ENCODE results near the gene CASP2. TPM values are rescaled to one million over a fixed set of nuclear protein-coding genes. Genes with fewer than 3 reads are reported as not detected.
A peak's percentile ranks its signal among the peaks of the same experiment; 100 is the strongest.

CASP2 gene
- total and polyA plus RNA-seq, 11 donors, result 5.4 to 18.3 (median 11.8) TPM

- 83 to 92% (median 88%) methylated on average over 4 of the region's 4 CpGs for WGBS, 4 donors
- TF ChIP-seq, protein P1, sequence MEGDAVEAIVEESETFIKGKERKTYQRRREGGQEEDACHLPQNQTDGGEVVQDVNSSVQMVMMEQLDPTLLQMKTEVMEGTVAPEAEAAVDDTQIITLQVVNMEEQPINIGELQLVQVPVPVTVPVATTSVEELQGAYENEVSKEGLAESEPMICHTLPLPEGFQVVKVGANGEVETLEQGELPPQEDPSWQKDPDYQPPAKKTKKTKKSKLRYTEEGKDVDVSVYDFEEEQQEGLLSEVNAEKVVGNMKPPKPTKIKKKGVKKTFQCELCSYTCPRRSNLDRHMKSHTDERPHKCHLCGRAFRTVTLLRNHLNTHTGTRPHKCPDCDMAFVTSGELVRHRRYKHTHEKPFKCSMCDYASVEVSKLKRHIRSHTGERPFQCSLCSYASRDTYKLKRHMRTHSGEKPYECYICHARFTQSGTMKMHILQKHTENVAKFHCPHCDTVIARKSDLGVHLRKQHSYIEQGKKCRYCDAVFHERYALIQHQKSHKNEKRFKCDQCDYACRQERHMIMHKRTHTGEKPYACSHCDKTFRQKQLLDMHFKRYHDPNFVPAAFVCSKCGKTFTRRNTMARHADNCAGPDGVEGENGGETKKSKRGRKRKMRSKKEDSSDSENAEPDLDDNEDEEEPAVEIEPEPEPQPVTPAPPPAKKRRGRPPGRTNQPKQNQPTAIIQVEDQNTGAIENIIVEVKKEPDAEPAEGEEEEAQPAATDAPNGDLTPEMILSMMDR (IDR thresholded peaks at IDR 0.05), result peak in 1 of 12 donors; percentile 18
- TF ChIP-seq POLR2A (IDR thresholded peaks at IDR 0.05), result no peak
- peak in 2 of 5 donors; percentile 24 to 41 for DNase-seq
- intact Hi-C loops (cut with DNase I), result loop anchor here in 4 of 10 donors (5.0 to 10.0 kb wide), 5 partner anchors 36 to 607 kb away; partner anchors contain the start of gene ZYX (in 1 of the 4)
- Histone ChIP-seq H3K9me3 (no peaks in the 10 kb centered on the region), H3K36me3 (no peaks in the 10 kb centered on the region), H3K27ac (peak overlapping the region in 1 of 12 donors; percentile 27), H3K4me1 (peaks cover 0 to 17% (median 0%) of the 10 kb centered on the region in 12 donors), H3K27me3 (no peaks in the 10 kb centered on the region), H3K4me3 (no peak overlapping the region)
- ATAC-seq, result peak in 3 of 4 donors; percentile 32 to 53 (median 45)
Observed at GRCh38 chr7:143321734-143322133, 33.6 kb downstream of the CASP2 start.

- Histone ChIP-seq H3K27me3 (no peaks in the 10 kb centered on the region), H3K9me3 (no peaks in the 10 kb centered on the region), H3K4me1 (peaks cover 0 to 17% (median 0%) of the 10 kb centered on the region in 12 donors), H3K27ac (peak overlapping the region in 5 of 12 donors; percentile 27 to 48 (median 44)), H3K36me3 (no peaks in the 10 kb centered on the region), H3K4me3 (no peak overlapping the region)
- ATAC-seq (peak; percentile 42 to 60 (median 46)), DNase-seq (peak; percentile 56 to 74 (median 65))
- TF ChIP-seq, protein P1 (IDR thresholded peaks at IDR 0.05), result no peak
- no peak for TF ChIP-seq POLR2A (IDR thresholded peaks at IDR 0.05)
- WGBS, 4 donors, result 63 to 75% (median 69%) methylated on average over 22 to 23 of the region's 23 CpGs
- intact Hi-C loops (cut with DNase I), result loop anchor here in 4 of 10 donors (5.0 to 10.0 kb wide), 5 partner anchors 34 to 608 kb away; partner anchors contain the start of gene ZYX (in 1 of the 4)
Observed at GRCh38 chr7:143322760-143323633, 34.8 kb downstream of the CASP2 start.

DNA sequence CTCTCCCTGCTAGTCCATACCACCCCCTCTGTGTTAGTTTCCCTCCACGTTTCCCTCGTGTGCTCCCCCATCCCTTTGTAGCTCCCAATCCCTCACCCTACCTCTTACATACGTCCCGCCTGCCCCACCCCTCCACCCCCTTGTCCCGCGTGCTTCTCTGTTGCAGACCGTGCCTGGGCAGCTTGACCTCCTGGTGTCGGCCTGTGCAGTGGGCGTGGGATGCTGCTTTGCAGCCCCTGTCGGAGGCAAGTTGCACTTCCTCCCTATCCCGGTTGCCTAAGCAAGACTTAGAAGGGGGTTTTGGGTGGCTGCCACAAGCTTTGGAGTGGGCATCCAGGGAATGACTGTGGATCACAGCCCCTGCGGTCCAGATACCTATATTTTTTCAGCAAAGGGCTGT, 35.5 kb downstream of the CASP2 start:
- Histone ChIP-seq H3K4me3 (no peak overlapping the region), H3K4me1 (peaks cover 0 to 17% (median 0%) of the 10 kb centered on the region in 12 donors), H3K27me3 (no peaks in the 10 kb centered on the region), H3K9me3 (no peaks in the 10 kb centered on the region), H3K36me3 (no peaks in the 10 kb centered on the region), H3K27ac (peak overlapping the region in 1 of 12 donors; percentile 44)
- ATAC-seq, result no peak
- DNase-seq, result no peak
- intact Hi-C loops (cut with DNase I), result loop anchor here in 4 of 10 donors (5.0 to 10.0 kb wide), 5 partner anchors 34 to 609 kb away; partner anchors contain the start of gene ZYX (in 1 of the 4)
- 60 to 77% (median 70%) methylated on average over 12 of the region's 12 CpGs for WGBS, 4 donors
- no peak for TF ChIP-seq POLR2A (IDR thresholded peaks at IDR 0.05)
- TF ChIP-seq, protein P1 (IDR thresholded peaks at IDR 0.05), result no peak

DNA sequence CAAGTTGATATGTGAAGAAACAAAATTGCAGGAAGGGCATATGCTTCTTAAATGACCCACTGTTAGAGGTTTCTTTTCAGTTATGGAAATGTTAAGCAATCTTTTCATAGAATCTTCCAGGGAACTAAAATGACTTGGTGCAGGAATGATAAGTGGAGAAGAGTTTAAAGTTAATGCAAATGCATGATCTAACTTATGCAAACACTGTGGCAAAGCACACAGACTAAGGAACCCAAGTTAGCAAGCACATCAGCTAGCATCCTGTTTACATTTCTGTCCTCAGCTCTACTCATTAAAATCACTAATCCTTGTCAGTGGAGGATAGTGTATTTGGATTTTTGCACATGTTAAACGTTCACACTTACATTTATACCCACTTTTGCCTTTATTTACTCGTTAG, 37.1 kb downstream of the CASP2 start:
- Histone ChIP-seq H3K27me3 (no peaks in the 10 kb centered on the region), H3K4me3 (no peak overlapping the region), H3K27ac (no peak overlapping the region), H3K9me3 (no peaks in the 10 kb centered on the region), H3K4me1 (peaks cover 0 to 17% (median 0%) of the 10 kb centered on the region in 12 donors), H3K36me3 (no peaks in the 10 kb centered on the region)
- DNase-seq (no peak), ATAC-seq (no peak)
- intact Hi-C loops (cut with DNase I), result loop anchor here in 2 of 10 donors (10.0 kb wide), 2 partner anchors 90 to 610 kb away; no protein-coding TSS in a partner anchor
- 62 to 73% (median 66%) methylated on average over 2 of the region's 2 CpGs for WGBS, 4 donors
- no peak for TF ChIP-seq POLR2A (IDR thresholded peaks at IDR 0.05)
- TF ChIP-seq, protein P1 (IDR thresholded peaks at IDR 0.05), result no peak

All from heart left ventricle (tissue), 16 donors.